CD4-positive, alpha-beta T cell treated with Interleukin-12 subunit alpha and Interleukin-12 subunit beta, for 1 hour (primary cell): ENCODE measurements around the gene ALDH1A1.

ENCODE experiments used
- DNase-seq: peaks from one replicate; pipeline ENCODE4 v3.0.0-alpha.2; 2020

ALDH1A1 gene

GRCh38 chr9:72952914-72953313 is at the start of gene ALDH1A1:
ALDH1A1 (minus strand) TSS chr9:72953053; CDS start chr9:72953000, 53 bp downstream.
- peak; percentile 1 for DNase-seq

DNA sequence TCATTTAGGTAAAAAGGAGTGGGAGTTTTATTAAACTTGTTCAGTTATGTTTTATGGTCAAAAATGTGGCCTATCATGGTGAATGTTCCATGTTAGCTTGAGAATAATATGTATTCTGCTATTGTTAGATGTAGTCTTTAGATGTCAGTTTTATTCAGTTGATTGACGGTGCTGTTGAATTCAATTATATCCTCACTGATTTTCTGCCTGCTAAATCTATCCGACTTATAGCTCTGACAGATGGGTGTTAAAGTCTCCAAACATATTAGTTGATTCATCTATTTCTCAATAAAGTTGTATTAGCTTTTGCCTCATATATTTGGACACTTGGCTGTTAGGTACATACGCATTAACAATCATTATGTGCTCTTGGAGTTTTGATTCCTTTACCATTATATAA is 49.0 kb upstream of the ALDH1A1 start:
- DNase-seq: no peak

DNA sequence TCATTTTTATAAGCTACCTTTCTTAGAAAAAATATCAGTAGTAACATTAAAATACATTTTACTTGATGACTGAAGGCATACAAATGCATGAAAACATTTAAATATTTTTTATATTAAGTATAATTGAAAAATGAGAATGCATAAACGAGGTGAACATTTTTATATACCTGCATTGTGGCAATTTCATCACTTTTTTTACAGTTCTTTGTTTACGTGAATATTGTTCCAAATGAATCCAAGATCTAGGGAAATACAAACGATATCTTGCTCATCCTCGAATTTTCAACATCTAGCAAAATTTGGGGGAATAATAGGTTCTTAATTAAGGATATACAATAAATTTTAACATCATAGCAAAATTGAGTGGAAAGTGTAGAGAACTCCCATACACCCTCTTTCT is 45.5 kb upstream of the ALDH1A1 start:
- no peak for DNase-seq

GRCh38 chr9:72997387-72997995 is 44.6 kb upstream of the ALDH1A1 start:
- no peak for DNase-seq

DNA sequence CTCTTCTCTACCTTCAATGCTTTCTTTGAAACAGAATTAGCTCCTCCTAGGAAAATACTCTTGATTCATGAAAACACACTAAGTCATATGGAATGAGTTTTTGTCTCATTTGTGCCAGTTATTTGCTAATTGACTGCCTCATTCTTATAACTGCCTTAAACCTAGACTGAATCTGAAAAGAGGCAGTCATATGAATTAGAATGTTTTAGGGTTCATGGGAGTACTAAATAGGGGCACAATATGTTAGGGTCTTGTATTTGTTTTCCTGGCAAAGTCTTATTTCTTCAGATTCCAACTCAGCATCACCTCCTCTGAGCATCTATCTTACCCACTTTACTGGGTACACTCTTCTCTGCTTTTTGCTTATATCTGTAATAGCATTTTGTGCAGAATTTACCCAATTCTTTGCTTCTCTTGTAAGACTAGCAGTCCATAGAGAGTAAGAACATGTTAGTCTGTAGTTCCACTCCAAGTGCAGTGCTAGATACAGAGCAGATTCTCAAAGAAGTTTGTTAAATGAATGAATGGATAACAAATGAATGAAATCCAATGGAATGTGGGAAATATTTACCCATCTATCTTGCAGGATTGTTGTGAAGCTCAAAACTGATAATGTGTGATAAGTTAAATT is 43.9 kb upstream of the ALDH1A1 start:
- no peak for DNase-seq

DNA sequence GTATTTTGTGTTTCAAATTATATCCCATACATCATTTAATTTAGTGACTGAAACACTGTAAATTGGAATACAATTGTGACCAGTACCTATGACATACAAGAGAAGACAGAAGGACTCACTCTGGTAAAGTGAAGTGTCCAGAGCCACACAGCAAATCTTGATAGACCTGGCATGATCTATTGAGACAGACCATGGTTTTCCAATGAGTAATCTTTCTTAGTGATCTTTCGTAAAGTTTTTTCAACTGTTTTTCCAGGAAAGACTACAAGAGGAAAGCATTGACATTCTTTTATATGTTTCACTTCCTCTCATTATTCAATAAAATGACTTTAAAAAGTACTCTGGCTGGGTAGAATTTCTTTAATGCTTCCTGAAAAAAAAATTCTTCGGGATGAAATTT is 43.3 kb upstream of the ALDH1A1 start:
- no peak for DNase-seq

DNA sequence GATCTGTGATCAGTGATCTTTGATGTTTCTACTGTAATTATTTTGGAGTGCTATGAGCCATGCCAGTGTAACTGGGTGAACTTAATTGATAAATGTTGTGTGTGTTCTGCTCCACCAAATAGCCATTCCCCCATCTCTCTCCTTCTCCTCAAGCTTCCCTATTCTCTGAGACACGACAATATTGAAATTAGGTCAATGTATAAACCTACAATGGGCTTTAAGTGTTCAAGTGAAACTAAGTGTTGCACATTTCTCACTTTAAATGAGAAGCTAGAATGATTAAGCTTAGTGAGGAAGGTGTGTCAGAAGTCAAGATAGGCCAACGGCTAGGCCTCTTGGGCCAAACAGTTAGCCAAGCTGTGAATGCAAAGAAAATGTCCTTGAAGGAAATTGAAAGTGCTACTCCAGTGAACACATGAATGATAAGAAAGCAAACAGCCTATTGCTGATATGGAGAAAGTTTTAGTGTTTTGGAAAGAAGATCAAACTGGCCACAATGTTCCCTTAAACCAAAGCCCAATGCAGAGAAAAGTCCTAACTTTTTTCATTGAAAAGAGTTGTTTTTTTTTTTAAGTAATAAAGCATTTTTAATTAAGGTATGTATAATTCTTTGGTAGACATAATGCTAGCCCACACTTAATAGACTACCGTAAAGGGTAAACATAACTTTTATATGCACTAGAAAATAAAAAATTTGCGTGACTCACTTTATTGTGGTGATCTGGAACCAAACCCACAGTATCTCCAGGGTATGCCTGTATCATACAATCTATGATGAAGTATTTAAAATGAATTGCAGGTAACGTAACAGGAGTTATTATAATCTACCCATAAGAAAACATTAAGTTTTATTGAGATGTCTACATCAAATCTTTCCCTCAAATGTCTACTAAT is 42.5 kb upstream of the ALDH1A1 start:
- DNase-seq: no peak

GRCh38 chr9:72991772-72992171 is 38.9 kb upstream of the ALDH1A1 start:
- no peak for DNase-seq

DNA sequence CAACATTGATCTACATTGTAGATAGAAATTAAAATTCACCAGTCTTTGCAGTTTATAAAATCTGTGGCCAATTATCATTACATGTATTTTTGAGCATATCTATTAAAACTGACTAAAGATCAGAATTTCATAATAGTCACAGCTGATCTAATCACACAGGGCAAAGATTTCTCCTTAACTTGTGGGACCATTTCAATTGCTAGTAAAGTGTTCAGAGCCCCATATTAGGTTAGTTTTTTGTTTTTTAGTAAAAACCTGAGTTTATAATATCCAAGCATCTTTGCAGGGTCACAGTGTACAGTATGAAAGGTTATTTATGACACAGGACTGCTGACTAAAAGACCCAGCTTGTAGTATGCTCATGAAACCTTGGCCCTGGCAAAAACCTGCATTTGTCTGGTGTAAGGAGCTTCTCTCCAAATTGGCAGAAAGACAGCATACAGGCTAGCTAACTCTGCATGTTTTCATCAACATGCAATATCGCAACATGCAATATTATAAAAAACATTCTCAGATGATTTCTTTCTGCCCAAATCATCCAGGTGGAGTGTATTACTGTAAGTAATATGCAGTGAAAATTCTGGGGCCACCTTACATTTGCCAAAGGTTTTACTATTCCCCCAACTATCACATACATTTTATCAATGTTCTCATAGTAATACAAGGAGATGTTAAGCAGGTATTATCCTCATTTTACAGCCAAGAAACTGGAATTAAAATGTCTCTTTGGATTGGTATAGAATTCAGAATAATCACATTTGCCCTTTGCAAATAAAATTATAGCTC is 37.7 kb upstream of the ALDH1A1 start:
- no peak for DNase-seq

GRCh38 chr9:72986522-72987116 is 33.8 kb upstream of the ALDH1A1 start:
- no peak for DNase-seq

DNA sequence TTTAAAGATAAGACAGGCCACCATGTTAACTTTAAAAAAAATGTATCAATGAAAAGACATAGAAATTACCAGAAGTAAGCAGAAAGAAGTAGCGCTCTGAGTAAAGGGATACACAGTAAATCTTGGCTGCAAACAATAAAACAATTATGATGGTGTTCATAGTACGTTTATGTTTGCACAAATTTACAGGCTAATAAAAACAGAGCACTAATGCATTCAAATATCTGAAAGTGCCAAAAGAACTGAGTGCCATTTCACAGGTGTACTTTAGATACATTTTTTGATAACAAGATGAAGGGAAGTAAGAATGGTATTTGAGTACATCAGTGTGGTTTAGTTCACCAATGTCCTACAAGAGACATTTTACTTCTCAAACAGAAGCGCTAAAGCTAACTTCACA is 32.9 kb upstream of the ALDH1A1 start:
- DNase-seq: no peak

DNA sequence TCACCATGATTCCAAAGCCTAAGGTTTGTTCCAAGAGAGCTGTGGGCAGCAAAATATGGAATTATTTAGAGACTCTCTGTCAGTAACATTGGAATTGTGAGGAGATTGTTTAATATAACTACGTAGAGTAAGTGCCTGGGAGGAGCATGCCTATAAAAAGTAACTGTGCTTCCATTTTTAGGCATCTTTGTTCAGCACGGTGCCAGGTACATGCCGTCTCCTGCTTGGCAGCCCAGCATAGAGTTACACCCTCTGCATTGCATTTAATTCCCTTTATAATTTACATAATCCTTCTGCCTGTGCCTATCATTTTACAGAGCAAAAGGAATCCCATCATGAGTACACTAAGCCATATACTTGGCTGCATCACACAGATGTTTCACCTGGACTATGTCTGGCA is 32.1 kb upstream of the ALDH1A1 start:
- DNase-seq: no peak

DNA sequence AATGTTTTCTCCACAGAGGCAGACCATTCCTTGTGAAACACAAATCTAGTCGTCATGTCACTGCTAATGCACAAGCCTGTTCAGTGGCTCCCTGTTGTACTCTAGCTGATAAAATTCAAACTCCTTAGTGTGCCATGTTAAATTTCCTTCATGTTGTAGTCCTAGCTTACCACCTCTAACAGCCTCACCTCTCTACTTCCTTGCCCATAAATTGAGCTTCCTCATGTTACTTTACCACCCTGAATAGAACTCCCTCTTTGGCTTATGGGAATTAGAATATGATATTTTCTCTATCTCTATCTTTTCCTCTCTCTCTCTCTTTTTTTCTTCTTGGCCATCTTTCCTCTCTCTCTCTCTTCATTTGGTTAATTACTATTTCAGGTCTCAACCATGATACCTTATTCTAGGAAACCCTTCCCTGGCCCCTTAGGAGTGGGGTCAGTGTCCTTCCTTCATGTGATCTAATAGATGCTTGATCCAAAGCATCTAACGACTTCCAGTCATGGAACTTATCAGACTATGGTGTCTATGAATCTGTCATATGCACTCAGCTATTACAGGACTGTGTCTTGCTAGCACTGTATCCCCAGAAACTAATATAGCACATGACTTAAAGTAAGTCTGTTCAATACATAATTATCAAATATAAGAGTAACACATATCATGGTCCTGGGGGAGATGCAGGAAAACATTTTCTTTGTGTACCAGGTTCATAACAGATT is 31.5 kb upstream of the ALDH1A1 start:
- DNase-seq: no peak

DNA sequence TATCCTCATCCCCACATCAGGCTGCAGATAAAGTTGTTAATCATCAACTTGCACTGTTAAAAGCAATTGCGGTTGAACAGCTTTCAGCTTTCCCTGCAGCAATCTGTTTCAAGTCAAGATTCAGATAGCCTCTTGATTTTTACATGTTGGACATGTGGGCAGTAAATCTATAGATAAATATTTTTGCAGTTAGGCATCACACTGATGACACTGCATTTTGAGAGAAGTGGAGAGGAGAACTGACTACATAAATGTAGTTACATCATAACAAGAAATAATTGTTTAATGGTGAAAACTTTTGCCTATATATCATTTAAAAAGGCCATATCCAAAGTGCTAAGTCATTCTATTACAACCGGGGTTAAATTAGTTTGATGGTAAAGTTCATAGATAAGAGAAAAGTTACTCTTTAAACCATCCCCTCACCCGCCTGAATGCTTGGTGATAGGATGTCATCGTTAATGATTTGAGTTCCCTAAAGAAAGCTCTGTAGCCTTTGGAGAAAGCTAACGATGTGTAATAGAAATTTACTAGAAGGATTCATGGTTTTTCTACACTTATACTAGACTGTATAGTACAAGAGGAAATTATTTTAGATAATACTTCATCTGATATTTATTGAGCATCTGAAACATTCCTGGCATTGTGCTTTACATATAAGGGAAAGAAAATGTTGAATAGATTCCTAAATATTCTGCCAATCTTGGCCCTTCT is 30.8 kb upstream of the ALDH1A1 start:
- no peak for DNase-seq

DNA sequence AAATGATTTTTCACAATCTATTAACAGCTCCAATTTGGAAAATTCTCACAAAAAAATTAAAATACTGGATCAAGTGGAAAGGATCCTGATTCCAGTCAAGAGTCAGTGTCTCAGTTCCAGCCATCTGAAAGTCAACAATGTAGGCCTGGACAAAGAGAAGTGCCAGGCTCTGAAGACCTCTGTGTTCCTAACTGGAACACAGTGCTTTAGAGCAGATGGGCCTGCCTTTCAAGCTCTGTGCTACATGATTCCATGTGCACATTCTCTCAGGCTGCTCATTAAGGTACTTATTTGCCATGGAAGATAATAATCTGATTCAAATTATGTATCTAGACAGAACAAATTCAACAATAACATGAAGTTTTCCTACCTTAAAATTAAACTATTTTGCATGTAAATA is 30.2 kb upstream of the ALDH1A1 start:
- DNase-seq: no peak

DNA sequence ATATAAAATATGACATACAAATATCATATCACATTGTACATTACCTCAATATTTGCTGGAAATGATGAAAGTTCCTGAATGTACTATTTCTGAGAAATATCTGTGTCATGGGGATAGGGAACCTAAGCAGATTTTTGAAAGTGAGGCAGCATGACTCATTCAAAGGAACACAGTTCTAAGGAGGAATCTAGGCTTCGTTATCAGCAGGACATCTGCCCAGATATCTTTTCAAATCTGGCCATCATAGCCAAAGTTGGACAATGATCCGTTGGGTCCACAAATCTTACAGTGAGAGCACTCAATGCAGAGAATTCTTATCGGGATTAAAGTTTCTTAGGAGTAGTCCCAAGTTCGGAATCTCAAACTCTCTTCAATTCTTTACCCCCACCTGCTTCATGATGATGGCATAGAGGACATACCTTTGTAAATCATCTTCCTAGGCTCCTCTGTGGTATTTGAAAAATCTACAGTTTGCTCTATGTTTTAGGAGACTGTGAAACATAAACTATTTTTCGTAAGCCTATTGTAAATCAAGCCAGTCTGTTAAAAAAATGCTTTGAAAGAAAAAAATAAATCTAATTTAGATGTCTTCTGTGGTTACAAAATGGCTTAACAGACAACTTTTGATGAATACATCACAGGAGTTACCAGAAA is 29.4 kb upstream of the ALDH1A1 start:
- no peak for DNase-seq

DNA sequence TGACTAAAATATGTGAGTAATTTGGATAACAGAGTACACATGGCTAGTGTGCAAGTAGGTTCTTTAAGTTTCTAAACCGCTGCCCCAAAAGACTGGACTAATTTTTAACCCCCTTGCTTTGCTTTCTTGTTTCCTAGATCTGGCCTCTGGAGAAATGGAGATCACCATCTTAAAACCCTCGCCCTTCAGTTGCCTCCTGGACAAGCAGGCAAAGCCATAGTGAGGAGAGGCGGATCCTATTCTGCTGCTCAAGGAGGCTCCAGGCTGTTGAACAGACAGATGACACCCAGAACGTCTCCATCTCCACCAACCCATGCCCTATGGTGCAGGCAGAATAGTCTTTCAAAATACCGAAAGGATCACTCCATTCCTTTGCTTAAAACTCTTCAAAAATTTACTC is 28.6 kb upstream of the ALDH1A1 start:
- no peak for DNase-seq

- no peak for DNase-seq
Observed at GRCh38 chr9:72980600-72981265, 27.9 kb upstream of the ALDH1A1 start.

- no peak for DNase-seq
Observed at GRCh38 chr9:72980183-72980582, 27.3 kb upstream of the ALDH1A1 start.

DNA sequence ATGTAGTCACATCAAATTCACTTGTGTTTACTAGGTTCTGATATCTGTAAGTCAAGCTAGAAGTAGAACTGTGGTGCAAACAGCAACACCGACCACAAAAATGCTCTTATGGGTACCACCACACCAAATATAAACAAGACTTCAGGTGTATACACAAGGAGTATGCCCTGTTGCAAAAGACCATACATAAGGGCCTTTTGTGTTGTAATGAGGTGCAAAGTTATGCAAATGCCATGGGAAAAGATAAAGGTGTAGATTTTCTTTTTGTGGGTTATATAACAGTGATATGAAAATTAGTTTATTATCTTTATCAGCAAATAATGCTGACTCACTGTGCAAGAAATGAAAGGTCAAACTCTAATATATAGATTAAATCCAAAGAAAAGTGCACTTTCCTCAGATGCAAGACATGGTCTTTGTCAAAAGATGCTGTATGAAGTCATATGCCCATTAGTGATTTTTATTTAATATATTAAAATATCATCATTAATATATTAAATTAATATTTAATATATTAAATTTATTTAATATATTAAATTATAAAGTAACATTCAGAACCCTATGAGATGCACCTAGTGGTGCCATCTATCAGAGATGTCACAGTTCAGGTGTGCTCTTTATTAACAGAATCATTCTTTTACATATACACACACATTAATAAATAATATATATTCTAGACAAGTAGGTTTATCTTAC is 26.7 kb upstream of the ALDH1A1 start:
- DNase-seq: no peak
